Peyer's patch (tissue), 4 donors: ENCODE results near the gene FZD1.

ENCODE experiments used
- CTCF ChIP-seq, 6 experiments: fragments of 450-650 bp in 4 of 6; fragments of 200-600 bp in 2 of 6; sonication (generic) in 1 of 6; IDR thresholded peaks; one replicate each; pipeline ENCODE4 v1.5.1; 2017 to 2019; ENCODE audit warnings: antibody characterized with exemption in 6 of 6, mild to moderate bottlenecking in 3 of 6, moderate library complexity in 1 of 6
- POLR2A ChIP-seq, 2 donors: fragments of 450-650 bp; IDR thresholded peaks; one replicate each; pipeline ENCODE4 v1.5.1; 2017; ENCODE audit warnings: antibody characterized with exemption in 2 of 2, mild to moderate bottlenecking in 2 of 2, moderate library complexity in 2 of 2

GRCh38 chr7:91276909-91277308, 12.7 kb downstream of the FZD1 start:
- no peak for TF ChIP-seq POLR2A (IDR thresholded peaks at IDR 0.05)
- TF ChIP-seq CTCF (IDR thresholded peaks at IDR 0.05), result no peak
